GM10266 (cell line): Measurements from ENCODE around the gene CPLANE2.

Source experiments
- DNase-seq: peaks from one replicate; pipeline ENCODE4 v3.0.0; 2012; ENCODE audit errors: extremely low spot score
- CTCF ChIP-seq: IDR thresholded peaks from 2 replicates; pipeline ENCODE4 v1.5.1; 2012; ENCODE audit warnings: mild to moderate bottlenecking, low read depth; ENCODE audit not compliant: control insufficient read depth, insufficient read depth; ENCODE audit errors: missing control alignments

CPLANE2 gene

GRCh38 chr1:16237343-16237830, 404 bp upstream of the CPLANE2 start:
- no peak for DNase-seq
- no peak for TF ChIP-seq CTCF

- TF ChIP-seq CTCF: no peak
- DNase-seq: peak; percentile 65
These were observed 956 bp downstream of the CPLANE2 start for GRCh38 chr1:16235944-16236510.

- DNase-seq: no peak
- no peak for TF ChIP-seq CTCF
These were observed 1.6 kb downstream of the CPLANE2 start for GRCh38 chr1:16235347-16235746.

- no peak for TF ChIP-seq CTCF
- DNase-seq: no peak
These were observed 3.6 kb downstream of the CPLANE2 start for GRCh38 chr1:16233431-16233830.

GRCh38 chr1:16232316-16232710, 4.7 kb downstream of the CPLANE2 start:
- TF ChIP-seq CTCF: no peak
- DNase-seq: no peak

- TF ChIP-seq CTCF: no peak
- no peak for DNase-seq
These were observed 5.4 kb downstream of the CPLANE2 start for GRCh38 chr1:16231331-16232315.

GRCh38 chr1:16230744-16231143, 6.2 kb downstream of the CPLANE2 start:
- no peak for DNase-seq
- no peak for TF ChIP-seq CTCF
